ENCODE measurements around the gene SMC4. TPM values are rescaled to one million over a fixed set of nuclear protein-coding genes. Genes with fewer than 3 reads are reported as not detected.

Gene SMC4
- polyA plus RNA-seq, 10 donors, result 45.1 to 90.7 (median 75.6) TPM

DNA sequence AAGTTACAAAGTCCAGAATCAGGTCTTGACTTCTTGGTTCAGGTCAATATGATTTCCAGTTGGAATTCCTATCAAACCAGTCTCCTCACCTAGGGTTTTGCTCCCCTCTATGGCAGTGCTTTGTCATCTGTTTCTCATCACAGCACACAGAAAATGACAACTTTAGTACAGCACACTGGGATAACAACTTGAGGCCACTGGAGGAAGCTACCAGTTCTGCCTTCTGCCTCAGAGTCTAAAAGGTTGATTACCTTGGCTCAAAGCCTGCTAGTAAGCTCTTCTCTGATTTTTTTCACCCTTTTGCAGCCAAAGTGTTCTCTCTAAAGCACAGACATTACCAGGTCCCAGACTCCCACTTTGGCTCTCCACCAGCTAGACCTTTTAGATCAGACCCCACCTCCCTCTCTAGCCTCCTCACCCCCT lies 75.0 kb downstream of the SMC4 start:
- peak in 2 of 3 donors; percentile 38 to 67 for DNase-seq

DNA sequence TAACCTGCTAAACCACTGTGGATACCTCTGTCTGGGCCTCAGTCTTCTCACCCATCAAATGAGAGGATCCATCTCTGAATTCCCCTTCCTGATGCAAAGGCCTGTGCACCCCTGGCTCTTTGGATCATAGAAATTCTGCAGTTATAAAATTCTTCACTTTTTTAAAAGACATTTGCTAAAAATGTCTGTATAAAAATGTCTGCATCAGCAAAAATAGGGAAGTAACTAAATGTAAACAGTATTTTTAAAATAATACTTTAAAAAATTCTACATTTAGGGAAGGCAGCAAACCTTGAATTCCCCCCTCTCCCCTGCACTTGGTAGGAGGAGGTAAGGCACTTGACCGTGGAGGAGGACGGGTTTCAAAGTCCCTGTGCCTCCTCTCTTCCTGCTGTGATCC lies 75.7 kb downstream of the SMC4 start:
- DNase-seq, result no peak

DNA sequence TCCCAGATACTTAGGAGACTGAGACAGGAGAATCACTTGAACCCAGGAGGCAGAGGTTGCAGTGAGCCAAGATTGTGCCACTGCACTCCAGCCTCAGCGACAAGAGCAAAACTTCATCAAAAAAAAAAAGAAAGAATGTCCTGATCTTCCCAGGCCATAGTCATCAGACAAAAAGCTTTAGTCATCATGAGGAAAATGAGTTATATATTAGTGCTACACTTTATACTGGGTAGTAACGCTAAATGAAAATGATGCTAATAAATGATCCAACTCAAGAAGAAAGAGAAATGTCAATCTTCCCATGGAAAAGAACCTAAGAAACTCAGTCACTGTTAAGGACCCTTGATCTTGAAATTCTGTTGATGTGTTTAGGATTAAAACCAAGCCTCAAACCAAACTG lies 76.4 kb downstream of the SMC4 start:
- DNase-seq, result no peak

DNA sequence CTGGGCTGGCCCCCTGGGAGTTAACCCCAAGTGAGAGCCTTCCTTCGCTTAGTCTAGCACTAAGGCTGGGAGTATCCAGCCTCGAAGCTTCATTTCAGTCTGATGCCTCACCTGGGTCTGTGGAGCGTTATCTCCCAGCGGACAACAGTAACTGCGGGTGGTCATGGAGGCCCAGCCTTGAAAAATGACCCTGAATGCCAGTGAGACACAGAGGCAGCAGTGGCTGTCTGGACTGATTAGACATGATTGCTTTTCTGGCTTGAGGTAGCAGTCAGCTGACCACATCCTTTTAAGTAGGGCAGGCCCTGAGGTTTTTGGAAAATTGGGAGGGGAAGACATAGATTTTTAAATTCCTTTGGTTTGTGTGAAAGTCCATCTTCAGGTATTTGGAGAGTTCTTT lies 78.3 kb downstream of the SMC4 start:
- no peak for DNase-seq

DNA sequence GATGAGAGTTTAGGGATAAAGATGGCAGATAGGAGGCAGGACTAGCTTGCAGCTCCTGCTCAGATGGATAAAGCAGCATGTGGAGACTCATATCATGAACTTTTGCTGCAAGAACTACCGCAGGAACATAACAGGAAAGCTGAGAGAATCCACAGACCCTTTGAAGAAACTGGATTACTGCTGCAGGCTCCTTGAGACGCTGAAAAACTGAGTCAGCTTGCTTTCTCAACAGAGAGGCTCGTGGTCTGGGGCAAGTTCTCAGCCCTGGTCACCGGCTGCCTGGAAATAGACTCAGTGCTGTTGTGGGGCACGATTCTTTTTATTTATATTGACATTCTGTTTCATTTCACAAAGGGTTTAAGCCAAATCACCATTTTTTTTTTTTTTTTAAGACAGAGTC lies 78.9 kb downstream of the SMC4 start:
- no peak for DNase-seq

DNA sequence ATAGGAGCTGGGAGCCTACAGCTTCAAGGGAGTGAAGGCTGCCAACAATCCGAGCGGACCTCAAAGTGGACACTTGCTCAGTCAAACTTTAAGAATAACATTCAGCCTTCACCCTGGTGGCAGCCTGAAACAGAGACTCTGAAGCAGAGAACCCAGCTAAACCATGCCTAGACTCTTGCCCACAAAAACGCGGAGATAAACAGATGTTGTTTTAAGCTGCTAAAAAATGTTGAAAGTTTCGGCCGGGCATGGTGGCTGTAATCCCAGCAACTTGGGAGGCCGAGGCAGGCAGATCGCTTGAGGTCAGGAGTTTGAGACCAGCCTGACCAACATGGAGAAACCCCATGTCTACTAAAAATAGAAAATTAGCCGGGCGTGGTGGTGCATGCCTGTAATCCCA lies 79.9 kb downstream of the SMC4 start:
- DNase-seq, result no peak

DNA sequence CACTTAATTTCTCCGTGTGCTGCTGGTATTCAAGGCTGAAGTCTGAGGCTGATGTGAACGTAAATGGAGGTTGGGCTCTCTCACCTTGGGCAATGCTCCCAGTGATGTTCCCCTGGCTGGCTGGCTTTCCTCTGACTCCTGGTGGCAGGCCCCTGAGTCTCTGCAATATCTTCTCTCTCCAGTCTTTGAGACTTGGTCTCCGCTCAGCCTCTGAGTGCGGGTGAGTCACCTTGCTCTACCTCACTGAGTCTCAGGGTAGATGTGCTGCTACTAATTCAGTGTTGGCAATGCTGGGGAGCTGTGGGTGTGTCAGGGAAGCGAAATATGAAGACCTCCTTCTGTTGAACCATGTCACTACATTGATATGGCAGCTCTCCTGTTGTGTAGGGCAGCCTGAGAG lies 81.5 kb downstream of the SMC4 start:
- no peak for DNase-seq

DNA sequence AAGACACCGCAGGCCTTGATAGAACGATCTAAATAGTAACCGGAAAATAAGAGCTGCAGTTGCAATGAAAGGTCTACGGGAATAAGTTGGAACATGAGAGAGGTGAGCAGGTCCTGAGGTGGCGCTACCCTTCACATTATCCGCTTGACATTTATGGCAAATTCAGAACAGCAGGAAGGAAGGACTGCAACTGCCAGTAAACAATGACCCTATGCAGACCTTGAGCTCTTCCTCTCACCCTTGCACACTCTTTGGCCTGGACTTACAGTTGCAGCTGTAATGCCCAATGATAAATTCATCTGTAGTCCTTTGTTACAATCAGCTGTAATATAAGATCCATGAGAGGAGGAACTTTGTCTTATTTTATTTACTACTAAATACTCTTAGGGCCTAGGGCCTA lies 82.4 kb downstream of the SMC4 start:
- no peak for DNase-seq

DNA sequence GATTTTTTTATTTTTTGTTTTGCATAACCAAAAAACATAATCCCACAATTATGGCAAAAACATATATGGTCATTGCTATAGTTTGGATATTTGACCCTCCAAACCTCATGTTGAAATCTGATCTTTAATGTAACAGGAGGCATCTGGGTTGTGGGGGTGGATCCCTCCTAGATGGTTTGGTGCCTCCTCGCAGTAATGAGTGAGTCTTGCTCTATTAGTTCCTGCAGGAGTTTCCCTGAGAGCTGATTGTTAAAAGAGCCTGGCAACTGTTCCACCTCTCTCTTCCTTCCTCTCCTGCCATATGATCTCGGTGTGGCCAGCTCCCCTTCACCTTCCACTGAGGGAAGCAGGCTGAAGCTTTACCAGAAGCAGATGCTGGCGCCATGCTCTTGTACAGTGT lies 83.3 kb downstream of the SMC4 start:
- DNase-seq, result no peak

Other genes starting within 250 kb of the SMC4 start
- gene C3orf80, start 174.2 kb upstream of the SMC4 start, polyA plus RNA-seq (ENCODE audit: insufficient read length in 10 of 10), result under 1 TPM in 9 of 10 donors, not detected in 1; 0.11 to 0.45 (median 0.30) TPM
- 10 to 100 TPM; 18.8 to 30.6 (median 25.1) TPM for gene IFT80, start 425 bp upstream of the SMC4 start, polyA plus RNA-seq (ENCODE audit: insufficient read length in 10 of 10)
- 10 to 100 TPM in 3 of 10 donors, 1 to 10 TPM in 7; 6.1 to 14.0 (median 9.2) TPM for gene TRIM59, start 50.1 kb downstream of the SMC4 start, polyA plus RNA-seq (ENCODE audit: insufficient read length in 10 of 10)
- 10 to 100 TPM; 59.3 to 89.3 (median 67.5) TPM for gene KPNA4, start 165.9 kb downstream of the SMC4 start, polyA plus RNA-seq (ENCODE audit: insufficient read length in 10 of 10)

All from muscle of back (tissue), 11 donors.